ENCODE results near the gene PGM1. TPM values are rescaled to one million over a fixed set of nuclear protein-coding genes. Genes with fewer than 3 reads are reported as not detected.

The PGM1 gene
- total RNA-seq, 1 experiment from 2014 or later, result 54.6 TPM

DNA sequence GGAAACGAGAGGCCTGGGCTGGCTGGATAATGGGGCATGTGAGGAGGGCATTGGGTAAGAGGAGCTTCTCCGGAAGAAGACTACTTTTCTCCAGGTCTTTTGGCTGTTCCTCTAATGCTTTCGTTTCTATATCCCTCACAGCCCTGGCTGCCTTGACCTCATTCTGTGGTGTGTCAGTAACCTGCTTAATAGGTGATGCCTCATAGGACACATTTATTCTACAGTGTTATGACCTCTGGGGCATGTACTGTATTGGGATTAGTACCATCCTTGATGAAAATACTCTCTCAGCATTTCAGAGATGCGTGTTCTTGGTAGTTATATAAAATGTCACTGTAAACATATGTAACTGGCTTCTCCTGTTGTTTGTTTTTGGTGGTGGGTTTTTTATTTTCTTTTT, 40.1 kb downstream of the PGM1 start:
- Histone ChIP-seq H3K4me1 (ENCODE audit: control insufficient read depth in 1 of 2, insufficient read depth in 2 of 2, low read length in 2 of 2) (peaks cover 0 to 12% of the 10 kb centered on the region in 2 experiments; a peak in 3 of 4 replicates), H3K79me2 (ENCODE audit: insufficient read depth, low read length) (no peaks in the 10 kb centered on the region), H3K9me2 (ENCODE audit: insufficient read depth) (no peaks in the 10 kb centered on the region), H3K36me3 (ENCODE audit: control insufficient read depth in 1 of 2, insufficient read depth in 2 of 2, low read length in 2 of 2) (peaks cover 6 to 12% of the 10 kb centered on the region in 2 experiments; a peak in 3 of 4 replicates), H3K27ac (ENCODE audit: low read depth, low read length) (no peak overlapping the region), H3K27me3 (ENCODE audit: insufficient read depth, low read length) (no peaks in the 10 kb centered on the region), H3K4me2 (ENCODE audit: low read length) (no peak overlapping the region), H4K20me1 (ENCODE audit: insufficient read depth) (no peaks in the 10 kb centered on the region), H3K9me3 (ENCODE audit: control insufficient read depth in 1 of 2, insufficient read depth in 1 of 2, low read depth in 1 of 2, low read length in 2 of 2) (no peaks in the 10 kb centered on the region), H3K9ac (ENCODE audit: low read length) (no peak overlapping the region), H2AFZ (ENCODE audit: low read depth, low read length, poor library complexity, severe bottlenecking) (no peak overlapping the region), H3K4me3 (replicated peaks in 1 of 2; ENCODE audit: low read depth in 1 of 2, low read length in 2 of 2) (no peak overlapping the region)
- DNase-seq (ENCODE audit: low read depth, low spot score) (no peak), ATAC-seq (no peak)
- intact Hi-C loops (cut with micrococcal nuclease), result no loop called here
- ChIA-PET CTCF (no interaction called here), POLR2A (interaction anchor here (1.1 kb wide), 1 partner anchor 511 kb away, joined by 3 read pairs; no protein-coding TSS in a partner anchor), RAD21 (ENCODE audit: low non-redundant PET in 1 of 2, low total read pairs in 2 of 2, uncharacterized antibody in 2 of 2, unreplicated experiment in 2 of 2) (no interaction called here)
- no TSS peak for BruUV-seq (replicated peaks)
- TF ChIP-seq, protein P1, sequence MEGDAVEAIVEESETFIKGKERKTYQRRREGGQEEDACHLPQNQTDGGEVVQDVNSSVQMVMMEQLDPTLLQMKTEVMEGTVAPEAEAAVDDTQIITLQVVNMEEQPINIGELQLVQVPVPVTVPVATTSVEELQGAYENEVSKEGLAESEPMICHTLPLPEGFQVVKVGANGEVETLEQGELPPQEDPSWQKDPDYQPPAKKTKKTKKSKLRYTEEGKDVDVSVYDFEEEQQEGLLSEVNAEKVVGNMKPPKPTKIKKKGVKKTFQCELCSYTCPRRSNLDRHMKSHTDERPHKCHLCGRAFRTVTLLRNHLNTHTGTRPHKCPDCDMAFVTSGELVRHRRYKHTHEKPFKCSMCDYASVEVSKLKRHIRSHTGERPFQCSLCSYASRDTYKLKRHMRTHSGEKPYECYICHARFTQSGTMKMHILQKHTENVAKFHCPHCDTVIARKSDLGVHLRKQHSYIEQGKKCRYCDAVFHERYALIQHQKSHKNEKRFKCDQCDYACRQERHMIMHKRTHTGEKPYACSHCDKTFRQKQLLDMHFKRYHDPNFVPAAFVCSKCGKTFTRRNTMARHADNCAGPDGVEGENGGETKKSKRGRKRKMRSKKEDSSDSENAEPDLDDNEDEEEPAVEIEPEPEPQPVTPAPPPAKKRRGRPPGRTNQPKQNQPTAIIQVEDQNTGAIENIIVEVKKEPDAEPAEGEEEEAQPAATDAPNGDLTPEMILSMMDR (IDR thresholded peaks at IDR 0.05 in 2 of 3, conservative IDR thresholded peaks at IDR 0.05 in 1 of 3; ENCODE audit: borderline replicate concordance in 1 of 3, insufficient read depth in 1 of 3, low read depth in 2 of 3, low read length in 2 of 3), result no peak
- no peak for TF ChIP-seq SP1 (IDR thresholded peaks at IDR 0.05; ENCODE audit: low read depth)
- no peak for TF ChIP-seq ZNF274 (IDR thresholded peaks at IDR 0.05; ENCODE audit: low read depth, low read length)
- no peak for TF ChIP-seq ZFX (IDR thresholded peaks at IDR 0.05)

DNA sequence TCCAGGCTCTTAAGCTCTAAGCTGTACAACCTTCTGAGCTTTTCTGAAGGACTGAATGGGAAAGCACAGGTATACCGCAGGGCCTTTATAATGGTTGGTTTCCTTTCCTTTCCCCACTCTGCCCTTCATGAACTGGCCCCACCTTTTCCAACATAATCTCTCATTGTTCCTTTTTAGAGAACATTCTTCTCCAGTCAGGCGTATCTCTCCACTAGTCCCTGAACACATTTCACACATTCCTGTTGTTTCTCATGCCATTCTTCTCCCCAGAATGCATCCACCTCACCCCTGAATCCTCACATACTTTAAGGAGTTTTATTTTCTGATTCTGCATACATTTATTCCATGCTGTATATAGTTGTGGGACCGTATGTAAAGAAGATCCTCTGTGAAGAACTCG, 41.3 kb downstream of the PGM1 start:
- H2AFZ ChIP-seq (ENCODE audit: low read depth, low read length, poor library complexity, severe bottlenecking), result no peak overlapping the region
- peaks cover 0 to 4% of the 10 kb centered on the region in 2 experiments; a peak in 1 of 4 replicates for H3K4me1 ChIP-seq (ENCODE audit: control insufficient read depth in 1 of 2, insufficient read depth in 2 of 2, low read length in 2 of 2)
- POLR2A ChIA-PET, result no interaction called here
- intact Hi-C loops (cut with micrococcal nuclease), result no loop called here
- RAD21 ChIA-PET (ENCODE audit: low non-redundant PET in 1 of 2, low total read pairs in 2 of 2, uncharacterized antibody in 2 of 2, unreplicated experiment in 2 of 2), result no interaction called here
- H3K79me2 ChIP-seq (ENCODE audit: insufficient read depth, low read length), result no peaks in the 10 kb centered on the region
- peaks cover 6 to 12% of the 10 kb centered on the region in 2 experiments; a peak in 3 of 4 replicates for H3K36me3 ChIP-seq (ENCODE audit: control insufficient read depth in 1 of 2, insufficient read depth in 2 of 2, low read length in 2 of 2)
- no peak overlapping the region for H3K9ac ChIP-seq (ENCODE audit: low read length)
- BruUV-seq (replicated peaks), result no TSS peak
- H3K27me3 ChIP-seq (ENCODE audit: insufficient read depth, low read length), result no peaks in the 10 kb centered on the region
- no peaks in the 10 kb centered on the region for H3K9me2 ChIP-seq (ENCODE audit: insufficient read depth)
- H3K4me2 ChIP-seq (ENCODE audit: low read length), result no peak overlapping the region
- H3K4me3 ChIP-seq (replicated peaks in 1 of 2; ENCODE audit: low read depth in 1 of 2, low read length in 2 of 2), result no peak overlapping the region
- no peak overlapping the region for H3K27ac ChIP-seq (ENCODE audit: low read depth, low read length)
- ATAC-seq (no peak), DNase-seq (ENCODE audit: low read depth, low spot score) (no peak)
- no peaks in the 10 kb centered on the region for H3K9me3 ChIP-seq (ENCODE audit: control insufficient read depth in 1 of 2, insufficient read depth in 1 of 2, low read depth in 1 of 2, low read length in 2 of 2)
- CTCF ChIA-PET, result no interaction called here
- no peaks in the 10 kb centered on the region for H4K20me1 ChIP-seq (ENCODE audit: insufficient read depth)
- TF ChIP-seq, protein P1 (IDR thresholded peaks at IDR 0.05 in 2 of 3, conservative IDR thresholded peaks at IDR 0.05 in 1 of 3; ENCODE audit: borderline replicate concordance in 1 of 3, insufficient read depth in 1 of 3, low read depth in 2 of 3, low read length in 2 of 3), result no peak
- TF ChIP-seq FOSL1 (IDR thresholded peaks at IDR 0.05; ENCODE audit: low read depth), result no peak
- no peak for TF ChIP-seq RAD21 (IDR thresholded peaks at IDR 0.05; ENCODE audit: low read depth)
- TF ChIP-seq CBX3 (IDR thresholded peaks at IDR 0.05; ENCODE audit: low read depth), result no peak
- no peak for TF ChIP-seq JUND (IDR thresholded peaks at IDR 0.05)
- TF ChIP-seq POLR2AphosphoS5 (IDR thresholded peaks at IDR 0.05; ENCODE audit: low read depth, low read length), result no peak
- TF ChIP-seq SIN3A (IDR thresholded peaks at IDR 0.05; ENCODE audit: low read depth), result no peak
- TF ChIP-seq ZFX (IDR thresholded peaks at IDR 0.05), result no peak
- TF ChIP-seq, protein P2, sequence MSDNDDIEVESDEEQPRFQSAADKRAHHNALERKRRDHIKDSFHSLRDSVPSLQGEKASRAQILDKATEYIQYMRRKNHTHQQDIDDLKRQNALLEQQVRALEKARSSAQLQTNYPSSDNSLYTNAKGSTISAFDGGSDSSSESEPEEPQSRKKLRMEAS (IDR thresholded peaks at IDR 0.05), result no peak
- TF ChIP-seq YY1 (IDR thresholded peaks at IDR 0.05; ENCODE audit: extremely low read depth, insufficient replicate concordance, low read depth, low read length), result no peak
- no peak for TF ChIP-seq TCF7L2 (IDR thresholded peaks at IDR 0.05; ENCODE audit: borderline replicate concordance, extremely low read depth, insufficient read depth, insufficient read length)
- TF ChIP-seq POLR2A (IDR thresholded peaks at IDR 0.05; ENCODE audit: borderline replicate concordance, extremely low read depth, insufficient read depth, insufficient read length), result no peak
- TF ChIP-seq, protein P3, sequence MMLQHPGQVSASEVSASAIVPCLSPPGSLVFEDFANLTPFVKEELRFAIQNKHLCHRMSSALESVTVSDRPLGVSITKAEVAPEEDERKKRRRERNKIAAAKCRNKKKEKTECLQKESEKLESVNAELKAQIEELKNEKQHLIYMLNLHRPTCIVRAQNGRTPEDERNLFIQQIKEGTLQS (IDR thresholded peaks at IDR 0.05), result no peak
- TF ChIP-seq EZH2 (IDR thresholded peaks at IDR 0.05), result no peak
- no peak for TF ChIP-seq ZNF274 (IDR thresholded peaks at IDR 0.05; ENCODE audit: low read depth, low read length)
- no peak for TF ChIP-seq ELF1 (IDR thresholded peaks at IDR 0.05; ENCODE audit: borderline replicate concordance, low read depth)

Data from HCT116 (cell line).